ENCODE data around the gene FLT4.

DNA sequence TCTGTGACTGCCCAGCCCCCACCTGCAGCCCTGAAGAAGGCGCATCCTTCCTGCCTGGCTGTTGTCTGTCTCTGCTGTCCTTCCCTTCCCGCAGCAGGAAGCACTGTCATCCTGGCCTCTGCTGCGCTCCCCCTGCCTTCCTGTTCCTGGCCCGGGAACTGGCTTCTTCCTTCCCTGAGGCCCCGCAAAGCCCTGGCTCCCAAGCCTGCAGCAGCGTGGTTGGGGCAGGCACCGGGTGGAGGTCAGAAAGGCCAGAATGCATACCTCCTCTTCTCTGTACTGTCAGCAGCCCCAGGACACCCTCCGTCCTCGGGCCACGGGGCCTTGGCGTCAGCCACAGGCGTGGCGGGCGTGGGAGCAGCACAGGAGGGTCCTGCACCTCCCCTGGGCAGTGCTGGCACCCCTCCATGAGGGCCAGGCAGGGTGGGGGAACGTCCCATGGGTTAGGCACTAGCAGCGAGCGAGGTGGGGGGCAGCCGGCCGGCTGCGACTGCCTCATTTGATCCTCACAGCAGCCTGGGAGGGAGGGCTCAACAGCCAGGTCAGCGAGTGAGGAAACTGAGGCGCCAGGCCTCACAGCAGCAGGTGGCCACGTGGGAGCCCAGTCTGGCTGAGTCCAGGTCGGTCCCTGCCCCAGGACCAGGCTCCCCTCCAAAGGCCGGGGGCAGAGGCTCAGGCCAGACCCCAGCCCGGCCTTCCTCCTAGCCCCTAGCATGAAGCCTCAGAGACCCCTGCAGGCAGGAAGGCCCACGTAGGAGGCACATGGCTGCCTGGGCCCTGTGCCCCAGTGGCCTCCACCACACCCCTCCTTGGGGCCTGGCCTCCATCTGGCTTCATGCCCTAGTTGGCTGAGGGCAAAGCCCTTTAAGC is 9.4 kb downstream of the FLT4 start:
- TF ChIP-seq, protein P1, sequence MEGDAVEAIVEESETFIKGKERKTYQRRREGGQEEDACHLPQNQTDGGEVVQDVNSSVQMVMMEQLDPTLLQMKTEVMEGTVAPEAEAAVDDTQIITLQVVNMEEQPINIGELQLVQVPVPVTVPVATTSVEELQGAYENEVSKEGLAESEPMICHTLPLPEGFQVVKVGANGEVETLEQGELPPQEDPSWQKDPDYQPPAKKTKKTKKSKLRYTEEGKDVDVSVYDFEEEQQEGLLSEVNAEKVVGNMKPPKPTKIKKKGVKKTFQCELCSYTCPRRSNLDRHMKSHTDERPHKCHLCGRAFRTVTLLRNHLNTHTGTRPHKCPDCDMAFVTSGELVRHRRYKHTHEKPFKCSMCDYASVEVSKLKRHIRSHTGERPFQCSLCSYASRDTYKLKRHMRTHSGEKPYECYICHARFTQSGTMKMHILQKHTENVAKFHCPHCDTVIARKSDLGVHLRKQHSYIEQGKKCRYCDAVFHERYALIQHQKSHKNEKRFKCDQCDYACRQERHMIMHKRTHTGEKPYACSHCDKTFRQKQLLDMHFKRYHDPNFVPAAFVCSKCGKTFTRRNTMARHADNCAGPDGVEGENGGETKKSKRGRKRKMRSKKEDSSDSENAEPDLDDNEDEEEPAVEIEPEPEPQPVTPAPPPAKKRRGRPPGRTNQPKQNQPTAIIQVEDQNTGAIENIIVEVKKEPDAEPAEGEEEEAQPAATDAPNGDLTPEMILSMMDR (IDR thresholded peaks at IDR 0.05): no peak
- no peak for TF ChIP-seq POLR2A (IDR thresholded peaks at IDR 0.05)

All from ovary (tissue), 3 donors.